ENCODE results near the gene RYR1.

The RYR1 gene

DNA sequence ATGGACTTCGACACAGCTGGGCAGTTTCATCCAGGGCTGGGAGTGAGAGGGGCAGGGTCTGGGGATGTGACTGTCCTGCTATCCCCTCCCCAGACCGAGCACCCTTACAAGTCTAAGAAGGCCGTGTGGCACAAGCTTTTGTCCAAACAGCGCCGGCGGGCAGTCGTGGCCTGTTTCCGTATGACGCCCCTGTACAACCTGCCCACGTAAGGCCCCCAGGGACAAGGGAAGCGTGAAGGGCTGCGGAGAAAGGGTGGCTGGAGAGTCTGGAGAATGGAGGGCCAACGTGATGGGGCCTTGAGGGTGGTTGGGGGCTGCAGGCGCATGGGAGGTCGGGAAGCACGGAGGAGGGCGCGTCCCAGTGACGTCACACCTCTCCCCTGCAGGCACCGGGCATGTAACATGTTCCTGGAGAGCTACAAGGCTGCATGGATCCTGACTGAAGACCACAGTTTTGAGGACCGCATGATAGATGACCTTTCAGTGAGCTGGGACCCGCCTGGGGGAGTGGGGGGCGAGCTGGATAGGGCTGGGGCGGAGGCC, 94.8 kb downstream of the RYR1 start:
- no peak for TF ChIP-seq GABPA (IDR thresholded peaks at IDR 0.05; ENCODE audit: low read depth)
- TF ChIP-seq SPI1 (IDR thresholded peaks at IDR 0.05; ENCODE audit: borderline replicate concordance, low read depth): no peak
- DNase-seq (ENCODE audit: low read depth in 1 of 2, low spot score in 1 of 2): no peak
- no peaks in the 10 kb centered on the region for H3K27me3 ChIP-seq (ENCODE audit: insufficient read depth, poor library complexity, severe bottlenecking)
- H3K4me3 ChIP-seq (replicated peaks; ENCODE audit: insufficient read depth, low read length): no peak overlapping the region
- H3K27ac ChIP-seq (replicated peaks): no peak overlapping the region

DNA sequence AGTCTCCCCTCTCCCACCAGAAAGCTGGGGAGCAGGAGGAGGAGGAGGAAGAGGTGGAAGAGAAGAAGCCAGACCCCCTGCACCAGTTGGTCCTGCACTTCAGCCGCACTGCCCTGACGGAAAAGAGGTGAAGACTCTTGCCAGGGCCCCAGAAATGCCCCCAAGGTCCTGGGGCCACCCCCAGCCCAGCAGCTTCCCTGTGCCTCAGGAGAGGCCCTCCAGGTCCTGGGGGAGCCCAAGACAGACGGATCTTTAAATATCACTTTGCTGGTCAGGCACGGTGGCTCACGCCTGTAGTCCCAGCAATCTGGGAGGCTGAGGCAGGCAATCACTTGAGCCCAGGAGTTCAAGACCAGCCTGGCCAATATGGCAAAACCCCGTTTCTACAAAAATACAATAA, 95.4 kb downstream of the RYR1 start:
- DNase-seq (ENCODE audit: low read depth in 1 of 2, low spot score in 1 of 2): no peak
- no peaks in the 10 kb centered on the region for H3K27me3 ChIP-seq (ENCODE audit: insufficient read depth, poor library complexity, severe bottlenecking)
- H3K27ac ChIP-seq (replicated peaks): no peak overlapping the region
- H3K4me3 ChIP-seq (replicated peaks; ENCODE audit: insufficient read depth, low read length): no peak overlapping the region
- TF ChIP-seq, protein P1, sequence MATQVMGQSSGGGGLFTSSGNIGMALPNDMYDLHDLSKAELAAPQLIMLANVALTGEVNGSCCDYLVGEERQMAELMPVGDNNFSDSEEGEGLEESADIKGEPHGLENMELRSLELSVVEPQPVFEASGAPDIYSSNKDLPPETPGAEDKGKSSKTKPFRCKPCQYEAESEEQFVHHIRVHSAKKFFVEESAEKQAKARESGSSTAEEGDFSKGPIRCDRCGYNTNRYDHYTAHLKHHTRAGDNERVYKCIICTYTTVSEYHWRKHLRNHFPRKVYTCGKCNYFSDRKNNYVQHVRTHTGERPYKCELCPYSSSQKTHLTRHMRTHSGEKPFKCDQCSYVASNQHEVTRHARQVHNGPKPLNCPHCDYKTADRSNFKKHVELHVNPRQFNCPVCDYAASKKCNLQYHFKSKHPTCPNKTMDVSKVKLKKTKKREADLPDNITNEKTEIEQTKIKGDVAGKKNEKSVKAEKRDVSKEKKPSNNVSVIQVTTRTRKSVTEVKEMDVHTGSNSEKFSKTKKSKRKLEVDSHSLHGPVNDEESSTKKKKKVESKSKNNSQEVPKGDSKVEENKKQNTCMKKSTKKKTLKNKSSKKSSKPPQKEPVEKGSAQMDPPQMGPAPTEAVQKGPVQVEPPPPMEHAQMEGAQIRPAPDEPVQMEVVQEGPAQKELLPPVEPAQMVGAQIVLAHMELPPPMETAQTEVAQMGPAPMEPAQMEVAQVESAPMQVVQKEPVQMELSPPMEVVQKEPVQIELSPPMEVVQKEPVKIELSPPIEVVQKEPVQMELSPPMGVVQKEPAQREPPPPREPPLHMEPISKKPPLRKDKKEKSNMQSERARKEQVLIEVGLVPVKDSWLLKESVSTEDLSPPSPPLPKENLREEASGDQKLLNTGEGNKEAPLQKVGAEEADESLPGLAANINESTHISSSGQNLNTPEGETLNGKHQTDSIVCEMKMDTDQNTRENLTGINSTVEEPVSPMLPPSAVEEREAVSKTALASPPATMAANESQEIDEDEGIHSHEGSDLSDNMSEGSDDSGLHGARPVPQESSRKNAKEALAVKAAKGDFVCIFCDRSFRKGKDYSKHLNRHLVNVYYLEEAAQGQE (IDR thresholded peaks at IDR 0.05; ENCODE audit: insufficient replicate concordance, low read depth): no peak
- no peak for TF ChIP-seq GABPA (IDR thresholded peaks at IDR 0.05; ENCODE audit: low read depth)
- TF ChIP-seq CTCF (IDR thresholded peaks at IDR 0.05; ENCODE audit: insufficient read depth, low read length): no peak
- TF ChIP-seq SPI1 (IDR thresholded peaks at IDR 0.05; ENCODE audit: borderline replicate concordance, low read depth): no peak
- no peak for TF ChIP-seq POLR2AphosphoS5 (IDR thresholded peaks at IDR 0.05; ENCODE audit: low read depth)

- H3K27me3 ChIP-seq (ENCODE audit: insufficient read depth, poor library complexity, severe bottlenecking): no peaks in the 10 kb centered on the region
- no peak overlapping the region for H3K27ac ChIP-seq (replicated peaks)
- TF ChIP-seq, protein P1 (IDR thresholded peaks at IDR 0.05; ENCODE audit: insufficient replicate concordance, low read depth): no peak
- TF ChIP-seq GABPA (IDR thresholded peaks at IDR 0.05; ENCODE audit: low read depth) (no peak), POLR2AphosphoS5 (IDR thresholded peaks at IDR 0.05; ENCODE audit: low read depth) (no peak), CTCF (IDR thresholded peaks at IDR 0.05; ENCODE audit: insufficient read depth, low read length) (no peak), SPI1 (IDR thresholded peaks at IDR 0.05; ENCODE audit: borderline replicate concordance, low read depth) (no peak)
- H3K4me3 ChIP-seq (replicated peaks; ENCODE audit: insufficient read depth, low read length): no peak overlapping the region
- DNase-seq (ENCODE audit: low read depth in 1 of 2, low spot score in 1 of 2): no peak
Observed at GRCh38 chr19:38531515-38531914, 98.0 kb downstream of the RYR1 start.

DNA sequence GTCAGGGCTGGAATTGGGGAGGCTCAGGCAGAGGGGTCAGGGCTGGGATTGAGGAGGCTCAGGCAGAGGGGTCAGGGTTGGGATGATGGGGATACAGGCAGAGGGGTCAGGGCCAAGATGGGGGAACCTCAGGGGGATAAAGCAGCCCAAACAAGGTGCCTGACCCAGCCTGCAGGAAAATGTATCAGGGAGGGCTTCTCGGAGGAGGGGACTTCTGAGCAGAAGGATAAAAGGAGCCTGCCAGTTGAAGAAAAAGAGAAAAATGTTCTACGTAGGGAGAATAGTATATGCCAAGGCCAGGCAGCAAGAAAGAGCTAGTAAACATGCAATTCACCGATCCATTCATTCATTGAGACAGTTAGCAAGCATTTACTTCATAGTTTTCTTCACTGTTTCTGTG, 99.4 kb downstream of the RYR1 start:
- TF ChIP-seq GABPA (IDR thresholded peaks at IDR 0.05; ENCODE audit: low read depth) (no peak), POLR2AphosphoS5 (IDR thresholded peaks at IDR 0.05; ENCODE audit: low read depth) (no peak), SPI1 (IDR thresholded peaks at IDR 0.05; ENCODE audit: borderline replicate concordance, low read depth) (no peak), CTCF (IDR thresholded peaks at IDR 0.05; ENCODE audit: insufficient read depth, low read length) (no peak)
- TF ChIP-seq, protein P1 (IDR thresholded peaks at IDR 0.05; ENCODE audit: insufficient replicate concordance, low read depth): no peak
- H3K27me3 ChIP-seq (ENCODE audit: insufficient read depth, poor library complexity, severe bottlenecking): no peaks in the 10 kb centered on the region

More for the DNA sequence above, 99.4 kb downstream of the RYR1 start:
- Histone ChIP-seq H3K4me3 (replicated peaks; ENCODE audit: insufficient read depth, low read length) (no peak overlapping the region), H3K27ac (replicated peaks) (no peak overlapping the region)
- no peak for DNase-seq (ENCODE audit: low read depth in 1 of 2, low spot score in 1 of 2)

Data from HL-60 (cell line).